Stimulated activated CD4-positive, alpha-beta T cell treated with anti-CD3 and anti-CD28 coated beads, Interleukin-2, amount 100 ng/mL, for 24 hours (primary cell): Measurements from ENCODE around the gene CPNE6.

Experiments used
- DNase-seq, 2 donors: peaks; one replicate each; pipeline ENCODE4 v3.0.0-alpha.2; 2020

CPNE6 gene

GRCh38 chr14:24055971-24056799 lies 15.2 kb upstream of the CPNE6 start:
- DNase-seq = no peak

GRCh38 chr14:24056800-24057184 lies 14.6 kb upstream of the CPNE6 start:
- DNase-seq = no peak

- no peak for DNase-seq
Measured at GRCh38 chr14:24057271-24057670, 14.1 kb upstream of the CPNE6 start.

DNA sequence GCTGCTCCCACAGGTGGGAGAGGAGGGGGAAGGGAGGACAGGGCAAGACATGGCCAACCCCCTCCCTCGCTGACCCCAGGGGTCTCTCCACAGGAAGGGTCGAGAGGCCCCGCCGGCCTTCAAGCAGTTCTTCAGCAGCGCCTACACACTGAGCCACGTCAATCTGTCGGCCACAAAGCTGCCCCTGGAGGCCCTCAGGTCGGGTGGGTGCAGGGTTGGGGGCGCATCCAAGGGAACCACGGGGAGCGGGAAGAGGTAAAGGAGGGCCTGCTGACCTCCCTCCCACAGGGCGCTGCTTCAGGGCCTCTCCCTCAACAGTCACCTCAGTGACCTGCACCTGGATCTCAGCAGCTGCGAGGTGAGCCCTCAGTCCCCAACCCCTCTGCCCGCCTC lies 13.5 kb upstream of the CPNE6 start:
- DNase-seq = no peak

- no peak for DNase-seq
Measured at GRCh38 chr14:24058260-24058950, 13.0 kb upstream of the CPNE6 start.

DNA sequence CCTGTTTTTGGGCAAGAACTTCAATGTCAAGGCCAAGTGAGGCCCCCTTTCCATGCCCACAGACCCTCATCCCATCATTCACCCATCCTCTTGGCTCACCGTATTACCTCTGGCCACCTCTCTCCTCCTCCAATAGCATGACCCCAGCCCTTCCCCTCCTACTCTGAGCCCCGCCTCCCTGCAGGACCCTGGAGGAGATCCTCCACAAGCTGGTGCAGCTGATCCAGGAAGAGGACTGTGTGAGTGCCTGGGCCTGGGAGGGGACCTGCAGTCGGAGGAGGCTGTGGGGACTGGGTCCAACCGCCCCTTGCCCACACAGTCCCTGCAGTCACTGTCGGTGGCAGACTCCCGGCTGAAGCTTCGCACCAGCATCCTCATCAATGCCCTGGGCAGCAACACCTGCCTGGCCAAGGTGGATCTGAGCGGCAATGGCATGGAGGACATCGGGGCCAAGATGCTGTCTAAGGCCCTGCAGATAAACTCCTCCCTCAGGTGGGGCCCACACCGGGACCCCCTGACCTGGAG lies 12.3 kb upstream of the CPNE6 start:
- DNase-seq = no peak

GRCh38 chr14:24059841-24060388 lies 11.4 kb upstream of the CPNE6 start:
- no peak for DNase-seq

DNA sequence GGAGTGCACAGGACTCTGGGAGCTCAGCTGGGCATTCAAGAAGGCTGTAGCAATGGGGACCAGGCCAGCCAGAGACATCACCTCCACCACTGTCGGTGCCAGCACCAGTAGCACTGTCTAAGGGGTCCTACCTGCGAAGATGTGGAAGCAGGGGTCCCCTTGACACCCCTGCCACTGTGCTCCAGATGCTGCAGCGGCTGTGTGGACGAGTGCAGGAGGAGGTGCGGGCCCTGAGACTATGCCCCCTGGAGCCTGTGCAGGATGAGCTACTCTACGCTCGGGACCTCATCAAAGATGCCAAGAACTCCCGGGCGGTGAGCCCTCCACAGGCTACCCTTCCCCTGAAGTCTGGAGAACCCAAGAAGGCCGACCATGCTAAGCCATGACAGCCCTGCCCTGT lies 10.9 kb upstream of the CPNE6 start:
- DNase-seq = no peak

GRCh38 chr14:24060984-24061913 lies 10.1 kb upstream of the CPNE6 start:
- DNase-seq = no peak

- DNase-seq = no peak
Measured at GRCh38 chr14:24062216-24062980, 9.0 kb upstream of the CPNE6 start.

- no peak for DNase-seq
Measured at GRCh38 chr14:24063263-24063836, 8.0 kb upstream of the CPNE6 start.

- DNase-seq = no peak
Measured at GRCh38 chr14:24064091-24064795, 7.1 kb upstream of the CPNE6 start.

DNA sequence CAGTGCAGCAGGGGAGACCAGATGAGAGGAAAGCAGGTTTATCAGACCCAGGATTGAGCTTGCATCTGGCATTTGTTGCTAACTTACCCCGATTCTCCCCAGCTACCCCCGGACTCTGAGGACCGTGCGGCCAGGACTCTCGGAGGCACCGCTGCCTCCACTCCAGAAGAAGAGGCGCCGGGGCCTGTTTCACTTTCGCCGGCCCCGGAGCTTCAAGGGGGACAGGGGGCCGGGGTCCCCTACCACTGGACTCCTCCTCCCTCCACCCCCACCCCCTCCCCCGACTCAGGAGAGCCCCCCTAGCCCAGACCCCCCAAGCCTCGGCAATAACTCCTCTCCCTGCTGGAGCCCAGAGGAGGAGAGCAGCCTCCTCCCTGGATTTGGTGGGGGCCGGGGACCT lies 6.5 kb upstream of the CPNE6 start:
- no peak for DNase-seq

DNA sequence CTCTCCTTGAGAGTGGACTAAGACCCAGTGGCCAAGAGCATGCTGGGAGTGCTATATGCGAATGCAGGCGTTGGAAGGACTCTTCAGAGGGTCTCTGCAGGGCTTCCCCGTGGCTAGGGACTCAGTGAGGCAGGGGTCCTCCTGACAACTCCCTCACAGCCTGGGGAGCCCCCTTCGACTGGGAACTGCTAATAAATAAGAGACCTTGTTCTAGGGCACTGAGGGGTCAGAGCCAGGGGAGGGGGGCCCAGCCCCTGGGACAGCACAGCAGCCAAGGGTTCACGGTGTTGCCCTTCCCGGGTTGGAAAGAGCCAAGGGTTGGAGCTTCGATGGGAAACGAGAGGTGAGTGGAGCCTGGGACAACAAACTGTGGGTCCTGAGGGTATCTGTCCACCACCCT lies 6.0 kb upstream of the CPNE6 start:
- DNase-seq = no peak

DNA sequence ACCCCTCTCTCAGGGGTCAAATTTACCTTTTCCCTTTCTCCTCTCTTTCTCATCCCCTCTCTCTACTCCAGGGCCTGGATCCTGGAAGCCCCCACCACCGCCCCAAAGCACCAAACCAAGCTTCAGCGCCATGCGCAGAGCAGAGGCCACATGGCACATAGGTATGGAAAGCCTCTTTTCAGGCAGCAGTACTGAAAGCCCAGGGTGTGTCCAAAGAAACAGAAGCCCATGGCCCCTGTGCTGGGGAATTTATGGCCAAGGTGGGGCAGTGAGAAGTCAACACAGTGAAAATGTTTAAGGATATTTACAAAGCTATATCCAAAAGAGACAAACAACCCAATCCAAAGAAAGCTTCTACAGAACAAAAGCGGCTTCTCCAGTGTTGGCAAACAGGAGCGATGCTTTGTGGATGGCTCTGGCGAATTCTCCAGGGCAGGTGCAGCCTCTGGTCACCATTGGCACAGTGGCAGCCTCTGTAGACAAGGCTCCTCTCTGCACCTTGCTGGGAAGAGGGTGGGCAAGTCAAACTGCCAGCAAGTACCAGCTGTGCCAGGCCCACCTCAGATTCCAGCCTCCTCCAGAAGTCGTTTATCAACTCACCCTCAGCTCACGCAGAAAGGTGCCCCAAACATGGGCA lies 4.7 kb upstream of the CPNE6 start:
- DNase-seq = no peak

DNA sequence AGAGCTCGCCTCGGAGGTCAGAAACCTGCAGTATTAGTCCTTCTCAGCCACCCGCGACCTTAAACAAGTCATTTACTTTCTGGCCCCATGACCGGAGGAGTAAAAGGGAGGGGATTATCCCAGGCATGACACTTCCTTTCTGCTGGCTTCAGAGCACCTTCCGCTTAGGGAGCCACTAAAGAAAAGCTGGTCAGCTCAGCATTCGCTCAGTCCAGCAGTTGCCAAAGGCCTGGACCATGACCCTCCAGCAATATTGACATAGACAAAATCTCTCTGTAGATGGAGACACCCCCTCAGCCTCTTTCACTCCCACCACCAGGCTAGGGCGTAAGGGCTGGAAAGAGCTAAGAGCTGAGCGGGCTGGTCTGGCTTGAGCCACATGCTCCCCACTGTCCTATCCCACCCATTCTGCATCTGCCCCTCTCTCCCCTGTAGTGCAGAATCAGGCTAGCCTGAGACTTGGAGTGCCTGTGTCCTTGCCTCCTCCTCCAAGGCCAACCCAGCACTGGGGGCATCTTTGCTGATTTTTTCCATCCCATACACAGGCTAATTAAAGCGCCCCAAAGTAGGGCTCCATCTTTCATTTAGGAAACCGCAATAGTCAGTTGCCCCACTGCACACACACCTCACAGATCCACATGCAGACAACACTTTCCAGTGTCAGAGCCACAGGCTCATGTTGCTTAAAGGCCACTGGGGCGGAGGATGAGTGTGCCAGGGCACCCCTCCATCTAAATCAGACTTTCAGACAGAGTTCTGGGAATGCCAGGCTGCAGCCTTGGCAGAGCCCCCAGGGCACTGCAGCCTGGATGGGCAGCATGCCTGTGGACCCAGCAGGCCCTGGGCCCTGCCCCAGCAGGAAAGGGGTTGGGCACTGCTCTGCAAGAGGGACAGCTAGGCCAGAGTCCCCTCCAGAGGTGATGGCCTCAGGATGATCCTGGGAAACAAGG lies 4.0 kb upstream of the CPNE6 start:
- no peak for DNase-seq

- DNase-seq = no peak
Measured at GRCh38 chr14:24068711-24069410, 2.5 kb upstream of the CPNE6 start.

DNA sequence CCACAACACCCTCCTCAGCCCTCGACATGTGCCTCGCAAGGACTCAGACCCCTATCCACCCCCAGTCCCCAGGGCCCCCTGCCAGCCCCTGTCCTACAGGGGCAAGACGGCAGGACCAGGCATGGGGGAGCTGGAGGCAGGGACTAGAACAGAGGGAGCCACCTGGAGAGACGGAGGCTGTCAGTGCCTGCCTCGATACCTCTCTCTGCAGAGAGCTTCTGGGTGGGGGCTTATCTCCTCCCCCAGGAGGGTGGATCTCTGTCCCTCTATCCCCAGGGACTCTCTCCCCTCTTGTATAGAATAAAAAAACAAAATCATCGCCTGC lies 2.0 kb upstream of the CPNE6 start:
- DNase-seq = no peak
